IMR-90 (cell line): ENCODE results near the gene ZNG1A. TPM values are rescaled to one million over a fixed set of nuclear protein-coding genes. Genes with fewer than 3 reads are reported as not detected.

Source experiments
- ATAC-seq: fragments of 200-7000 bp; cut with Tn5 transposase; 2 replicates; pipeline ENCODE4 v1.9.1; 2020; ENCODE audit warnings: low read depth, mild to moderate bottlenecking, moderate library complexity
- BruUV-seq: library from RNA; stranded (reverse); fragments of 400-500 nt; replicated peaks from 2 replicates; lab custom pipeline; 2021; lab: Mats Ljungman, UMichigan
- CTCF ChIA-PET: fragments of 300-600 bp; formaldehyde crosslinking; extraction: SDS; loops from one replicate; lab custom pipeline; 2021; ENCODE audit warnings: antibody characterized with exemption; lab: Yijun Ruan, JAX
- POLR2A ChIA-PET: fragments of 300-600 bp; sonication (Branson Sonifier 250); formaldehyde crosslinking; loops from one replicate; lab custom pipeline; 2022; ENCODE audit warnings: antibody characterized with exemption; ENCODE audit not compliant: unreplicated experiment; lab: Charles Lee
- DNase-seq: peaks from one replicate; pipeline ENCODE4 v3.0.0; 2013
- H2AFZ ChIP-seq: replicated peaks from 2 replicates; pipeline ENCODE3; 2013; ENCODE audit warnings: low read length, mild to moderate bottlenecking; ENCODE audit not compliant: poor library complexity
- H2AK5ac ChIP-seq: 2 replicates; pipeline ENCODE4 v1.6.1; 2013; ENCODE audit warnings: low read depth, low read length, inconsistent platforms
- H2AK9ac ChIP-seq: replicated peaks from 2 replicates; pipeline ENCODE3; 2013; ENCODE audit warnings: mild to moderate bottlenecking, low read depth, low read length, moderate library complexity; ENCODE audit not compliant: poor library complexity
- H2BK120ac ChIP-seq: 2 replicates; pipeline ENCODE4 v1.6.1; 2013; ENCODE audit warnings: low read depth, low read length, inconsistent platforms
- H2BK15ac ChIP-seq: 3 replicates; pipeline ENCODE4 v1.6.1; 2013; ENCODE audit warnings: low read depth, low read length, inconsistent platforms
- H2BK20ac ChIP-seq: 2 replicates; pipeline ENCODE4 v1.6.1; 2013; ENCODE audit warnings: low read depth, mild to moderate bottlenecking, inconsistent platforms, low read length, moderate library complexity
- H2BK5ac ChIP-seq: 2 replicates; pipeline ENCODE4 v1.6.1; 2013; ENCODE audit warnings: mild to moderate bottlenecking, low read depth, low read length, inconsistent platforms; ENCODE audit not compliant: poor library complexity, severe bottlenecking
- H3K14ac ChIP-seq: replicated peaks from 2 replicates; pipeline ENCODE4 v1.6.1; 2013; ENCODE audit warnings: low read depth, low read length, inconsistent platforms
- H3K18ac ChIP-seq: 2 replicates; pipeline ENCODE4 v1.6.1; 2013; ENCODE audit warnings: low read depth, low read length, control low read depth
- H3K23ac ChIP-seq: 2 replicates; pipeline ENCODE4 v1.6.1; 2013; ENCODE audit warnings: low read depth, low read length, inconsistent platforms
- H3K27ac ChIP-seq: 2 replicates; pipeline ENCODE4 v1.5.1; 2013; ENCODE audit warnings: mild to moderate bottlenecking, control low read depth, low read length; ENCODE audit not compliant: insufficient read depth
- H3K27me3 ChIP-seq: 2 replicates; pipeline ENCODE4 v1.6.1; 2013; ENCODE audit warnings: low read length; ENCODE audit not compliant: control insufficient read depth, insufficient read depth
- H3K36me3 ChIP-seq: 2 replicates; pipeline ENCODE4 v1.6.1; 2013; ENCODE audit warnings: low read length, mixed read lengths; ENCODE audit not compliant: control insufficient read depth, insufficient read depth
- H3K4ac ChIP-seq: 2 replicates; pipeline ENCODE4 v1.6.1; 2013; ENCODE audit warnings: low read depth, low read length, inconsistent platforms
- H3K4me1 ChIP-seq: 2 replicates; pipeline ENCODE4 v1.6.1; 2013; ENCODE audit warnings: low read length, mixed read lengths; ENCODE audit not compliant: control insufficient read depth, insufficient read depth
- H3K4me2 ChIP-seq: 2 replicates; pipeline ENCODE4 v1.6.1; 2013; ENCODE audit warnings: low read depth, mild to moderate bottlenecking, control low read depth, low read length, moderate library complexity
- H3K4me3 ChIP-seq: 2 replicates; pipeline ENCODE4 v1.5.1; 2013; ENCODE audit warnings: low read depth, mild to moderate bottlenecking, control low read depth, low read length, moderate library complexity; ENCODE audit not compliant: insufficient read depth
- H3K56ac ChIP-seq: 2 replicates; pipeline ENCODE4 v1.6.1; 2013; ENCODE audit warnings: low read length, inconsistent platforms; ENCODE audit not compliant: insufficient read depth; ENCODE audit errors: extremely low read depth
- H3K79me1 ChIP-seq, 2 experiments: 2 replicates each; pipeline ENCODE4 v1.6.1; 2013; ENCODE audit warnings: low read length in 2 of 2, inconsistent platforms in 1 of 2, low read depth in 1 of 2
- H3K9ac ChIP-seq: 2 replicates; pipeline ENCODE4 v1.6.1; 2013; ENCODE audit warnings: low read depth, low read length, control low read depth
- H3K9me1 ChIP-seq: 2 replicates; pipeline ENCODE4 v1.6.1; 2013; ENCODE audit warnings: low read length, inconsistent platforms; ENCODE audit not compliant: insufficient read depth
- H3K9me3 ChIP-seq: 2 replicates; pipeline ENCODE4 v1.6.1; 2013; ENCODE audit warnings: low read length; ENCODE audit not compliant: control insufficient read depth, insufficient read depth
- H4K20me1 ChIP-seq: 2 replicates; pipeline ENCODE4 v1.6.1; 2013; ENCODE audit warnings: low read length, inconsistent platforms; ENCODE audit not compliant: insufficient read depth
- H4K5ac ChIP-seq: 2 replicates; pipeline ENCODE4 v1.6.1; 2013; ENCODE audit warnings: mild to moderate bottlenecking, low read depth, low read length, control low read depth
- H4K8ac ChIP-seq, 2 experiments: 2 replicates each; pipeline ENCODE4 v1.6.1; 2013; ENCODE audit warnings: low read depth in 2 of 2, low read length in 2 of 2, control low read depth in 1 of 2, inconsistent platforms in 1 of 2
- H4K91ac ChIP-seq: 2 replicates; pipeline ENCODE4 v1.6.1; 2013; ENCODE audit warnings: low read depth, low read length, inconsistent platforms; ENCODE audit not compliant: insufficient read depth
- BHLHE40 ChIP-seq: fragments of 150-350 bp; IDR thresholded peaks from 2 replicates; pipeline ENCODE4 v1.6.1; 2016; ENCODE audit warnings: mild to moderate bottlenecking, low read depth, low read length
- CHD1 ChIP-seq: IDR thresholded peaks from 2 replicates; pipeline ENCODE4 v1.6.1; 2012; ENCODE audit warnings: low read depth, low read length, improper control_type of control experiment
- ELK1 ChIP-seq: fragments of 150-350 bp; IDR thresholded peaks from 2 replicates; pipeline ENCODE4 v1.6.1; 2016; ENCODE audit warnings: low read depth, mild to moderate bottlenecking, low read length, moderate library complexity, borderline replicate concordance
- FOS ChIP-seq: fragments of 150-350 bp; IDR thresholded peaks from 2 replicates; pipeline ENCODE4 v1.6.1; 2016; ENCODE audit warnings: low read depth, low read length
- MAFK ChIP-seq: IDR thresholded peaks from 2 replicates; pipeline ENCODE4 v1.6.1; 2012; ENCODE audit warnings: low read depth, low read length, improper control_type of control experiment
- MAZ ChIP-seq: IDR thresholded peaks from 2 replicates; pipeline ENCODE4 v1.6.1; 2012; ENCODE audit warnings: low read depth, mild to moderate bottlenecking, low read length, improper control_type of control experiment, moderate library complexity, borderline replicate concordance
- NFE2L2 ChIP-seq: fragments of 150-350 bp; IDR thresholded peaks from 2 replicates; pipeline ENCODE4 v1.6.1; 2016; ENCODE audit warnings: low read depth, mild to moderate bottlenecking, low read length
- POLR2A ChIP-seq: IDR thresholded peaks from 2 replicates; pipeline ENCODE4 v1.6.1; 2012; ENCODE audit warnings: mild to moderate bottlenecking, low read depth, low read length
- RAD21 ChIP-seq: IDR thresholded peaks from 2 replicates; pipeline ENCODE4 v1.6.1; 2012; ENCODE audit warnings: low read length, improper control_type of control experiment
- RCOR1 ChIP-seq: IDR thresholded peaks from 2 replicates; pipeline ENCODE4 v1.6.1; 2012; ENCODE audit warnings: mild to moderate bottlenecking, low read length, improper control_type of control experiment; ENCODE audit not compliant: insufficient replicate concordance
- RFX5 ChIP-seq: IDR thresholded peaks from 2 replicates; pipeline ENCODE4 v1.8.0; 2012; ENCODE audit warnings: low read depth, mild to moderate bottlenecking, low read length, moderate library complexity
- SMC3 ChIP-seq: fragments of 150-350 bp; IDR thresholded peaks from 2 replicates; pipeline ENCODE4 v1.6.1; 2016; ENCODE audit warnings: low read depth, mild to moderate bottlenecking, antibody characterized with exemption, low read length, moderate library complexity
- USF2 ChIP-seq: fragments of 150-350 bp; IDR thresholded peaks from 2 replicates; pipeline ENCODE4 v1.6.1; 2017; ENCODE audit warnings: mild to moderate bottlenecking, antibody characterized with exemption, low read length, low read depth
- WGBS, 2 experiments: methylation state at CpG; one replicate each; pipeline versions ENCODE4 v1.1.5 to v1.1.7; 2013; ENCODE audit warnings: missing lambda C conversion rate in 2 of 2; ENCODE audit not compliant: insufficient read length in 1 of 2; ENCODE audit errors: extremely low coverage in 2 of 2; 5-methylcytosine and 5-hydroxymethylcytosine counted together
- dilution Hi-C: fragments of 300-500 bp; cut with HindIII; formaldehyde crosslinking; loops from one replicate; pipeline ENCODE4 v1.14.3; 2018; ENCODE audit warnings: low sequenced_read_pairs; ENCODE audit not compliant: unreplicated experiment
- in situ Hi-C: fragments of 300-500 bp; cut with MboI; formaldehyde crosslinking; loops from 3 replicates; pipeline ENCODE4 v1.14.3; 2019; ENCODE audit warnings: low sequenced_read_pairs, inconsistent platforms, mixed read lengths
- intact Hi-C: fragments of 100-400 bp; cut with micrococcal nuclease; formaldehyde crosslinking; loops from 2 replicates; pipeline ENCODE4 v1.10.0; 2022
- polyA plus RNA-seq, 3 experiments: library from polyadenylated mRNA; depleted of rRNA; stranded (reverse); fragments of >200 nt; gene quantifications; 2 replicates each; pipeline ENCODE4 v1.2.3, GENCODE V29; 2012; ENCODE audit warnings: low replicate concordance in 1 of 3
- total RNA-seq: library from RNA; depleted of rRNA; stranded (reverse); fragments of >200 nt; gene quantifications from 2 replicates; pipeline ENCODE4 v1.2.3, GENCODE V29; 2012

Gene ZNG1A
- total and polyA plus RNA-seq, 2 of the 4 experiments (the other 2 are of a cell fraction), result 12.2 to 12.4 TPM

GRCh38 chr9:212297-212696 lies 33.4 kb upstream of the ZNG1A start:
- ATAC-seq (no peak), DNase-seq (no peak)
- Histone ChIP-seq H3K4me3 (no peak overlapping the region), H3K23ac (no peak overlapping the region), H3K79me1 (no peaks in the 10 kb centered on the region), H3K56ac (no peak overlapping the region), H3K9me3 (no peaks in the 10 kb centered on the region), H2BK15ac (no peak overlapping the region), H3K4me1 (no peaks in the 10 kb centered on the region), H2AFZ (no peak overlapping the region), H2BK20ac (no peak overlapping the region), H3K9me1 (no peaks in the 10 kb centered on the region), H4K91ac (no peak overlapping the region), H4K8ac (no peak overlapping the region), H3K14ac (no peak overlapping the region), H2BK5ac (no peak overlapping the region), H3K36me3 (no peaks in the 10 kb centered on the region), H3K4me2 (no peak overlapping the region), H2AK9ac (no peak overlapping the region), H3K4ac (no peak overlapping the region), H4K5ac (no peak overlapping the region), H4K20me1 (no peaks in the 10 kb centered on the region), H3K27ac (no peak overlapping the region), H3K9ac (no peak overlapping the region), H2AK5ac (no peak overlapping the region), H3K27me3 (peaks cover 28% of the 10 kb centered on the region), H2BK120ac (no peak overlapping the region), H3K18ac (no peak overlapping the region)
- ChIA-PET CTCF (interaction anchor here (0.6 kb wide), 1 partner anchor 73 kb away, joined by 3 read pairs; no protein-coding TSS in a partner anchor), POLR2A (no interaction called here)
- no peak for TF ChIP-seq BHLHE40
- TF ChIP-seq RAD21, result no peak
- TF ChIP-seq SMC3, result no peak
- TF ChIP-seq MAZ, result no peak
- no peak for TF ChIP-seq MAFK
- no peak for TF ChIP-seq RCOR1
- no peak for TF ChIP-seq FOS
- no peak for TF ChIP-seq RFX5
- TF ChIP-seq POLR2A, result no peak
- TF ChIP-seq ELK1, result no peak
- TF ChIP-seq NFE2L2, result no peak
- TF ChIP-seq USF2, result no peak
- TF ChIP-seq CHD1, result no peak
- intact Hi-C loops (no loop called here), dilution Hi-C loops (no loop called here), in situ Hi-C loops (no loop called here)
- WGBS, 2 experiments, result 56% methylated on average over 3 of the region's 3 CpGs; no CpG with 5 or more reads in 1 of the 2 experiments
- no TSS peak for BruUV-seq
